ENCODE measurements around the gene IKBKE. TPM values are rescaled to one million over a fixed set of nuclear protein-coding genes. Genes with fewer than 3 reads are reported as not detected.

IKBKE gene
- total RNA-seq, 2 donors from 2014 or later, result 5.0 to 8.5 TPM

- no peak for DNase-seq
- no peak for TF ChIP-seq CTCF (conservative IDR thresholded peaks at IDR 0.05)
- 92 to 100% methylated on average over 4 to 10 of the region's 10 CpGs for WGBS, 2 experiments (ENCODE audit: insufficient coverage in 1 of 2, insufficient read length in 1 of 2)
- no peaks in the 10 kb centered on the region for H3K27me3 Mint-ChIP-seq (ENCODE audit: insufficient read depth)
- H3K27ac ChIP-seq (ENCODE audit: low read depth, low read length), result no peak overlapping the region
- no peaks in the 10 kb centered on the region for H3K9me3 ChIP-seq (ENCODE audit: control insufficient read depth, low read length)
- H3K36me3 ChIP-seq (ENCODE audit: control insufficient read depth, insufficient read depth, low read length), result no peaks in the 10 kb centered on the region
- no peak overlapping the region for H3K9ac ChIP-seq (ENCODE audit: extremely low read depth, low read length, poor library complexity, severe bottlenecking)
- peaks cover 19% of the 10 kb centered on the region for H3K36me3 Mint-ChIP-seq (ENCODE audit: low read depth)
- no peak overlapping the region for H3K27ac Mint-ChIP-seq
- no peaks in the 10 kb centered on the region for H3K27me3 ChIP-seq (ENCODE audit: control insufficient read depth, insufficient read depth, low read length, poor library complexity, severe bottlenecking)
- no peaks in the 10 kb centered on the region for H3K9me3 Mint-ChIP-seq
- H3K4me1 Mint-ChIP-seq, result no peaks in the 10 kb centered on the region
- H3K4me1 ChIP-seq (ENCODE audit: control insufficient read depth, insufficient read depth, low read length), result no peaks in the 10 kb centered on the region
- H3K4me3 Mint-ChIP-seq, result no peak overlapping the region
- H3K4me3 ChIP-seq (ENCODE audit: low read length), result no peak overlapping the region
Measured at GRCh38 chr1:206492589-206492988, 22.3 kb downstream of the IKBKE start.

GRCh38 chr1:206493279-206493678 is 23.0 kb downstream of the IKBKE start:
- Histone ChIP-seq H3K36me3 (ENCODE audit: control insufficient read depth, insufficient read depth, low read length) (no peaks in the 10 kb centered on the region), H3K9ac (ENCODE audit: extremely low read depth, low read length, poor library complexity, severe bottlenecking) (no peak overlapping the region), H3K27ac (ENCODE audit: low read depth, low read length) (no peak overlapping the region), H3K4me3 (ENCODE audit: low read length) (no peak overlapping the region), H3K9me3 (ENCODE audit: control insufficient read depth, low read length) (no peaks in the 10 kb centered on the region), H3K4me1 (ENCODE audit: control insufficient read depth, insufficient read depth, low read length) (no peaks in the 10 kb centered on the region), H3K27me3 (ENCODE audit: control insufficient read depth, insufficient read depth, low read length, poor library complexity, severe bottlenecking) (no peaks in the 10 kb centered on the region)
- Mint-ChIP-seq H3K27me3 (ENCODE audit: insufficient read depth) (no peaks in the 10 kb centered on the region), H3K4me3 (no peak overlapping the region), H3K4me1 (no peaks in the 10 kb centered on the region), H3K36me3 (ENCODE audit: low read depth) (peaks cover 19% of the 10 kb centered on the region), H3K9me3 (no peaks in the 10 kb centered on the region), H3K27ac (no peak overlapping the region)
- 87 to 97% methylated on average over 3 to 9 of the region's 9 CpGs for WGBS, 2 experiments (ENCODE audit: insufficient coverage in 1 of 2, insufficient read length in 1 of 2)
- no peak for DNase-seq
- no peak for TF ChIP-seq CTCF (conservative IDR thresholded peaks at IDR 0.05)

GRCh38 chr1:206495011-206495461 is 24.8 kb downstream of the IKBKE start:
- H3K9ac ChIP-seq (ENCODE audit: extremely low read depth, low read length, poor library complexity, severe bottlenecking), result no peak overlapping the region
- no peaks in the 10 kb centered on the region for H3K4me1 ChIP-seq (ENCODE audit: control insufficient read depth, insufficient read depth, low read length)

More at GRCh38 chr1:206495011-206495461, 24.8 kb downstream of the IKBKE start:
- Histone ChIP-seq H3K4me3 (ENCODE audit: low read length) (no peak overlapping the region), H3K27me3 (ENCODE audit: control insufficient read depth, insufficient read depth, low read length, poor library complexity, severe bottlenecking) (no peaks in the 10 kb centered on the region), H3K36me3 (ENCODE audit: control insufficient read depth, insufficient read depth, low read length) (no peaks in the 10 kb centered on the region), H3K27ac (ENCODE audit: low read depth, low read length) (no peak overlapping the region), H3K9me3 (ENCODE audit: control insufficient read depth, low read length) (no peaks in the 10 kb centered on the region)
- no peaks in the 10 kb centered on the region for H3K9me3 Mint-ChIP-seq
- no peaks in the 10 kb centered on the region for H3K27me3 Mint-ChIP-seq (ENCODE audit: insufficient read depth)
- no peaks in the 10 kb centered on the region for H3K4me1 Mint-ChIP-seq
- H3K36me3 Mint-ChIP-seq (ENCODE audit: low read depth), result peaks cover 19% of the 10 kb centered on the region
- WGBS, 2 experiments (ENCODE audit: insufficient coverage in 1 of 2, insufficient read length in 1 of 2), result 92 to 96% methylated on average over 5 to 6 of the region's 6 CpGs
- H3K4me3 Mint-ChIP-seq, result no peak overlapping the region
- no peak overlapping the region for H3K27ac Mint-ChIP-seq
- TF ChIP-seq CTCF (conservative IDR thresholded peaks at IDR 0.05), result no peak
- no peak for DNase-seq
